Measurements from ENCODE around the gene GPS1.

DNA sequence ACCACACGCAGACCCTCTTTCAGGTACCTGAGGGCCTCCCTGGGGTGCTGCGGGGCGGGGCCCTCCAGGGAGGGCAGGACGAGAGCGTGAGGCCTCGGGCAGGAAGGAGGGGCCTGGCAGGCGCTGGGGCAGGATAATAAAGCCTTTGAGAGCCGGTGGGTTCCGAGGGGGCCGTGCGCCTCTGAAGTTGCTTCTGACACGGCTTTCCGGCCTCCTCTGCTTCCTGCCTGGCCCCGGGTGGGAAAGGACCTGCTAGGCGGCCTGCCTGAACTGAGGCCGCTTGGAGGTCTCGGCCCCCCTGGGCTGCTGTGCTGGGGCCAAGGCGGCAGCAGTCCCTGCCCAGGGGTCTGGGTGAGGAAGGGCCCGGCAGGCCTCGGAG, 39.4 kb upstream of the GPS1 start:
- no peak for TF ChIP-seq GATA3 (IDR thresholded peaks at IDR 0.05; ENCODE audit: low read depth, low read length)
- no peak for TF ChIP-seq GATA2 (IDR thresholded peaks at IDR 0.05; ENCODE audit: low read depth, low read length)
